Measurements from ENCODE around the gene FGF8.
"Not testable (repeated sequence)": the region's sequence is repeated elsewhere in the genome, so short reads cannot be mapped to it uniquely, and the experiment has no call there.

DNA sequence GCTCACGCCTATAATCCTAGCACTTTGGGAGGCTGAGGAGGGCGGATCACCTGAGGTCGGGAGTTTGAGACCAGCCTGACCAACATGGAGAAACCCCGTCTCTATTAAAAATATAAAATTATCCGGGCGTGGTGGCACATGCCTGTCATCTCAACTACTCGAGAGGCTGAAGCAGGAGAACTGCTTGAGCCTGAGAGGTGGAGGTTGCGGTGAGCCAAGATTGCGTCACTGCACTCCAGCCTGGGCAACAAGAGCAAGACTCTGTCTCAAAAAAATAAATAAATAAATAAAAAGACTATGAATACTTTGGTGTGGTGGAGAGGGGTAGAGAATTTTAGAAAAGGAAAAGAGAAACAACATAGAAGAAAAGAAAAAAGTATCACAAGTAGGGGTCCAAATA, 13.3 kb upstream of the FGF8 start:
- TF ChIP-seq, protein P1, sequence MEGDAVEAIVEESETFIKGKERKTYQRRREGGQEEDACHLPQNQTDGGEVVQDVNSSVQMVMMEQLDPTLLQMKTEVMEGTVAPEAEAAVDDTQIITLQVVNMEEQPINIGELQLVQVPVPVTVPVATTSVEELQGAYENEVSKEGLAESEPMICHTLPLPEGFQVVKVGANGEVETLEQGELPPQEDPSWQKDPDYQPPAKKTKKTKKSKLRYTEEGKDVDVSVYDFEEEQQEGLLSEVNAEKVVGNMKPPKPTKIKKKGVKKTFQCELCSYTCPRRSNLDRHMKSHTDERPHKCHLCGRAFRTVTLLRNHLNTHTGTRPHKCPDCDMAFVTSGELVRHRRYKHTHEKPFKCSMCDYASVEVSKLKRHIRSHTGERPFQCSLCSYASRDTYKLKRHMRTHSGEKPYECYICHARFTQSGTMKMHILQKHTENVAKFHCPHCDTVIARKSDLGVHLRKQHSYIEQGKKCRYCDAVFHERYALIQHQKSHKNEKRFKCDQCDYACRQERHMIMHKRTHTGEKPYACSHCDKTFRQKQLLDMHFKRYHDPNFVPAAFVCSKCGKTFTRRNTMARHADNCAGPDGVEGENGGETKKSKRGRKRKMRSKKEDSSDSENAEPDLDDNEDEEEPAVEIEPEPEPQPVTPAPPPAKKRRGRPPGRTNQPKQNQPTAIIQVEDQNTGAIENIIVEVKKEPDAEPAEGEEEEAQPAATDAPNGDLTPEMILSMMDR (IDR thresholded peaks at IDR 0.05): not testable (repeated sequence)
- not testable (repeated sequence) for TF ChIP-seq EP300 (IDR thresholded peaks at IDR 0.05)

Data from tibial nerve (tissue), 4 donors.